ENCODE data around the gene NR1D2.
"Not testable (repeated sequence)": the region's sequence is repeated elsewhere in the genome, so short reads cannot be mapped to it uniquely, and the experiment has no call there.

NR1D2 gene

GRCh38 chr3:24005669-24006068 lies 60.6 kb downstream of the NR1D2 start:
- H3K27ac Mint-ChIP-seq = no peak overlapping the region
- no peaks in the 10 kb centered on the region for H3K27me3 Mint-ChIP-seq
- peaks cover 3% of the 10 kb centered on the region for H3K36me3 Mint-ChIP-seq (ENCODE audit: insufficient read depth)
- H3K9me3 Mint-ChIP-seq = no peaks in the 10 kb centered on the region
- H3K4me3 Mint-ChIP-seq = no peak overlapping the region
- ATAC-seq (replicated peaks) (no peak), DNase-seq (no peak)
- peaks cover 0 to 2% of the 10 kb centered on the region in 2 donors for H3K4me1 Mint-ChIP-seq (ENCODE audit: low read depth in 2 of 2)

GRCh38 chr3:24010834-24011233 lies 65.7 kb downstream of the NR1D2 start:
- H3K27me3 Mint-ChIP-seq; H3K9me3 Mint-ChIP-seq; H3K4me1 Mint-ChIP-seq (ENCODE audit: low read depth in 2 of 2); DNase-seq; H3K36me3 Mint-ChIP-seq (ENCODE audit: insufficient read depth); H3K4me3 Mint-ChIP-seq; H3K27ac Mint-ChIP-seq; ATAC-seq (replicated peaks): not testable (repeated sequence)

GRCh38 chr3:24012589-24013269 lies 67.6 kb downstream of the NR1D2 start:
- ATAC-seq (replicated peaks) (no peak), DNase-seq (no peak)
- Mint-ChIP-seq H3K36me3 (ENCODE audit: insufficient read depth) (no peaks in the 10 kb centered on the region), H3K4me1 (ENCODE audit: low read depth in 2 of 2) (no peaks in the 10 kb centered on the region), H3K4me3 (no peak overlapping the region), H3K27ac (no peak overlapping the region), H3K9me3 (no peaks in the 10 kb centered on the region), H3K27me3 (no peaks in the 10 kb centered on the region)

GRCh38 chr3:24017305-24017704 lies 72.2 kb downstream of the NR1D2 start:
- no peak for DNase-seq

GRCh38 chr3:24018784-24019570 lies 73.9 kb downstream of the NR1D2 start:
- Mint-ChIP-seq H3K27me3 (no peaks in the 10 kb centered on the region), H3K36me3 (ENCODE audit: insufficient read depth) (no peaks in the 10 kb centered on the region), H3K27ac (no peak overlapping the region), H3K4me1 (ENCODE audit: low read depth in 2 of 2) (no peaks in the 10 kb centered on the region), H3K4me3 (no peak overlapping the region), H3K9me3 (no peaks in the 10 kb centered on the region)
- ATAC-seq (replicated peaks) (no peak), DNase-seq (no peak)

More at GRCh38 chr3:24017305-24017704, 72.2 kb downstream of the NR1D2 start:
- no peaks in the 10 kb centered on the region for H3K9me3 Mint-ChIP-seq
- no peaks in the 10 kb centered on the region for H3K4me1 Mint-ChIP-seq (ENCODE audit: low read depth in 2 of 2)
- no peak for ATAC-seq (replicated peaks)
- H3K27me3 Mint-ChIP-seq = no peaks in the 10 kb centered on the region
- no peak overlapping the region for H3K27ac Mint-ChIP-seq
- no peaks in the 10 kb centered on the region for H3K36me3 Mint-ChIP-seq (ENCODE audit: insufficient read depth)
- H3K4me3 Mint-ChIP-seq = no peak overlapping the region

- Mint-ChIP-seq H3K4me3 (no peak overlapping the region), H3K27ac (no peak overlapping the region), H3K4me1 (ENCODE audit: low read depth in 2 of 2) (no peaks in the 10 kb centered on the region), H3K27me3 (no peaks in the 10 kb centered on the region), H3K9me3 (no peaks in the 10 kb centered on the region), H3K36me3 (ENCODE audit: insufficient read depth) (no peaks in the 10 kb centered on the region)
- ATAC-seq (replicated peaks) = no peak
- no peak for DNase-seq
These were observed 74.5 kb downstream of the NR1D2 start for GRCh38 chr3:24019585-24019984.

GRCh38 chr3:24020036-24020691 lies 75.1 kb downstream of the NR1D2 start:
- DNase-seq (no peak), ATAC-seq (replicated peaks) (no peak)
- H3K9me3 Mint-ChIP-seq = no peaks in the 10 kb centered on the region
- H3K4me1 Mint-ChIP-seq (ENCODE audit: low read depth in 2 of 2) = no peaks in the 10 kb centered on the region
- H3K36me3 Mint-ChIP-seq (ENCODE audit: insufficient read depth) = no peaks in the 10 kb centered on the region
- H3K27me3 Mint-ChIP-seq = no peaks in the 10 kb centered on the region
- H3K27ac Mint-ChIP-seq = no peak overlapping the region
- H3K4me3 Mint-ChIP-seq = no peak overlapping the region

GRCh38 chr3:24023197-24023596 lies 78.1 kb downstream of the NR1D2 start:
- peaks cover 4 to 8% of the 10 kb centered on the region in 2 donors for H3K27me3 Mint-ChIP-seq
- H3K4me1 Mint-ChIP-seq (ENCODE audit: low read depth in 2 of 2) = no peaks in the 10 kb centered on the region
- H3K36me3 Mint-ChIP-seq (ENCODE audit: insufficient read depth) = no peaks in the 10 kb centered on the region
- no peak overlapping the region for H3K27ac Mint-ChIP-seq
- H3K9me3 Mint-ChIP-seq = no peaks in the 10 kb centered on the region
- ATAC-seq (replicated peaks) (no peak), DNase-seq (no peak)
- H3K4me3 Mint-ChIP-seq = no peak overlapping the region

- ATAC-seq (replicated peaks) = no peak
- Mint-ChIP-seq H3K27me3 (peaks cover 4 to 8% of the 10 kb centered on the region in 2 donors), H3K36me3 (ENCODE audit: insufficient read depth) (no peaks in the 10 kb centered on the region), H3K4me3 (no peak overlapping the region), H3K4me1 (ENCODE audit: low read depth in 2 of 2) (no peaks in the 10 kb centered on the region), H3K27ac (no peak overlapping the region), H3K9me3 (no peaks in the 10 kb centered on the region)
- DNase-seq = no peak
These were observed 80.7 kb downstream of the NR1D2 start for GRCh38 chr3:24025805-24026204.

- not testable (repeated sequence) for H3K27ac Mint-ChIP-seq
These were observed 81.6 kb downstream of the NR1D2 start for GRCh38 chr3:24026665-24027064.

GRCh38 chr3:24027946-24028345 lies 82.9 kb downstream of the NR1D2 start:
- H3K27ac Mint-ChIP-seq = no peak overlapping the region
- no peaks in the 10 kb centered on the region for H3K4me1 Mint-ChIP-seq (ENCODE audit: low read depth in 2 of 2)
- no peaks in the 10 kb centered on the region for H3K36me3 Mint-ChIP-seq (ENCODE audit: insufficient read depth)
- DNase-seq = no peak
- no peak overlapping the region for H3K4me3 Mint-ChIP-seq
- no peaks in the 10 kb centered on the region for H3K9me3 Mint-ChIP-seq
- ATAC-seq (replicated peaks) = no peak
- peaks cover 4 to 8% of the 10 kb centered on the region in 2 donors for H3K27me3 Mint-ChIP-seq

More at GRCh38 chr3:24026665-24027064, 81.6 kb downstream of the NR1D2 start:
- H3K4me1 Mint-ChIP-seq (ENCODE audit: low read depth in 2 of 2); H3K27me3 Mint-ChIP-seq; H3K4me3 Mint-ChIP-seq; H3K36me3 Mint-ChIP-seq (ENCODE audit: insufficient read depth); H3K9me3 Mint-ChIP-seq; DNase-seq; ATAC-seq (replicated peaks): not testable (repeated sequence)

Data from effector memory CD8-positive, alpha-beta T cell (primary cell).